ENCODE data around the gene SLC4A7.
A peak's percentile ranks its signal among the peaks of the same experiment; 100 is the strongest.
"Not testable (repeated sequence)": the region's sequence is repeated elsewhere in the genome, so short reads cannot be mapped to it uniquely, and the experiment has no call there.

The SLC4A7 gene

DNA sequence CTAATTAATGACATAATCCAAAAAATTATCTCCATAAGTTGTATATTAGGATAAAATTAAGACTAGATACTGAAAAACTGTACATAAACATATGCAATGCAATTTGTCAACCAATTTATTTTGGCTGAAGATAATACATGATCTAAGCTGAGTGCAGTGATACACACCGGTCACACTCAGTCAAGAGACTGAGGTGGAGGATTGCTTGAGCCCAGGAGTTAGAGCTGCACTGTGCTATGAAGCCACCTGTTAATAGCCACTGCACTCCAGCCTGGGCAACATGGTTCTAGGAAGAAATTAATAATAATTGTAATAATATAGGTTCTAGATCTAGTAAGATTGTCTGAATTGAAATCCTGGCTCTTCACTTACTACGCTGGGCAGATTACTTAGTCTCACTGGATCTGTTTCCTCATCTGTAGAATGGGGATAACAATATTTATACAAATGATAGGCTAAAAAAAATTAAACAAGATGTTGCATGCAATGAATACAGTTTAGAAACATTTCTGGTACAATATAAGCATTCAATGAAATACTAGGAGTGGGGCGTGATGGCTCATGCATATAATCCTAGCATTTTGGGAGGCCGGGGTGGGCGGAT, 15.8 kb downstream of the SLC4A7 start:
- Mint-ChIP-seq H3K27me3 (no peaks in the 10 kb centered on the region), H3K27ac (no peak overlapping the region), H3K9me3 (no peaks in the 10 kb centered on the region), H3K4me3 (no peak overlapping the region), H3K36me3 (ENCODE audit: low read depth) (peaks cover 27% of the 10 kb centered on the region), H3K4me1 (ENCODE audit: low read depth) (peaks cover 10% of the 10 kb centered on the region)
- intact Hi-C loops (cut with micrococcal nuclease): loop anchor here (10.0 kb wide), 1 partner anchor 334 kb away; no protein-coding TSS in a partner anchor

DNA sequence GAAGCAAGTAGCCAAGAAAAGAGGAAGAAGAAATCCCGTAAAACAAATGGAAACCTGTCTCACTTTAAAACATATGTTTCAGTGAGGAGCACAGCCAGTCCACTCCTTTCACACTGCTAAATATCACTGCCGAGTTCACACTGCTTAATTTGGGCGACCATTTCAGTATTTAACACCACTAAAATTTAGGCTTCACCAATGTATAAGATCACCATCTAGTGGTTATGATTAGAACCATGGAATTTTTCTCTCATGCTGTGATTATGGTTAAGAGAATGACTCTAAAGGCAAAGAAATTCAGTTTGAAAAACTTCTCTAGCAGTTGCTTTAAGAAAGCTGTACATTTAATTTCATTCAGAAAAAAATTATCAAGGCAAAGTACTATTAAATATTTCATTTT, 16.6 kb downstream of the SLC4A7 start:
- H3K9me3 Mint-ChIP-seq: no peaks in the 10 kb centered on the region
- peaks cover 10% of the 10 kb centered on the region for H3K4me1 Mint-ChIP-seq (ENCODE audit: low read depth)
- no peaks in the 10 kb centered on the region for H3K27me3 Mint-ChIP-seq
- no peak overlapping the region for H3K4me3 Mint-ChIP-seq
- no peak overlapping the region for H3K27ac Mint-ChIP-seq
- peaks cover 27% of the 10 kb centered on the region for H3K36me3 Mint-ChIP-seq (ENCODE audit: low read depth)
- intact Hi-C loops (cut with micrococcal nuclease): loop anchor here (10.0 kb wide), 1 partner anchor 333 kb away; no protein-coding TSS in a partner anchor

DNA sequence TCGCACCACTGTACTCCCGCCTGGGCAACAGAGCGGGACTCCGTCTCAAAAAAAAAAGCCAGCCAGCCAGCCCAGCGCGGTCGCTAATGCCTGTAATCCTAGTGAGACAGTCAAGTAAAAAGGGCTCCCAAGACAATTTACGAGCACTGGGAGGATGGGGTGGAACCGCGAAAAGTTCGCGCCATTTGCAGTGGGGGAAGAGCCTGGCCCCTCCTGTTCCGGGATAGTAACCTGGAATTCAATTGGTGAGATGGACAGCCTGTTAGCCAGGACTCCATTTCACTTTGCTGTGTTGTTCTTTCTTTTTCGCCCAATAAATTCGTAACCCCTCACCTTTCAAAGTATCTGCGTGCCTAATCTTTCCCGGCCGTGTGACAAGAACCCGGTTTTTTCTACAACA, 19.5 kb downstream of the SLC4A7 start:
- no peaks in the 10 kb centered on the region for H3K9me3 Mint-ChIP-seq
- H3K36me3 Mint-ChIP-seq (ENCODE audit: low read depth): peaks cover 42% of the 10 kb centered on the region
- intact Hi-C loops (cut with micrococcal nuclease): loop anchor here (10.0 kb wide), 1 partner anchor 330 kb away; no protein-coding TSS in a partner anchor
- H3K27ac Mint-ChIP-seq: no peak overlapping the region
- no peaks in the 10 kb centered on the region for H3K27me3 Mint-ChIP-seq
- H3K4me1 Mint-ChIP-seq (ENCODE audit: low read depth): no peaks in the 10 kb centered on the region
- H3K4me3 Mint-ChIP-seq: no peak overlapping the region

DNA sequence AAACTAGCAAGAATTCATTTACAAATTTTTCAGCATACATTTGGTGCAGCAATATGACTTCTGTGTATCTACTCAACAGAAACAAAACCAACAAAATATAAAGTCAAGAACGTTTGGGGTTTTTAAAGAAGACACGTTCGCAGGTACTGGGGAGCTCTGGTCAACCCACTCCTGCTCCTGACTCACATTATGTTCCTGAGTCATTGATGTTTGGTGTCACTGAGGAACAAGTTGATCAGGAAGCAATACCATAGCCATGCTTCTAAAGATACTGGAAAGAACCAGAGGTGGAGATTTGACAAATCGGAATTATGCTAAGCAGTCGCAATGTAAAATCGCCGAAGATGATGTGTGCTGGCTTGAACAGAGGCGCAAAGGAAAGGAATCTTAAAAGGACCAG, 22.0 kb downstream of the SLC4A7 start:
- Mint-ChIP-seq H3K4me1 (ENCODE audit: low read depth) (no peaks in the 10 kb centered on the region), H3K9me3 (no peaks in the 10 kb centered on the region), H3K36me3 (ENCODE audit: low read depth) (peaks cover 49% of the 10 kb centered on the region), H3K27me3 (no peaks in the 10 kb centered on the region), H3K27ac (no peak overlapping the region), H3K4me3 (no peak overlapping the region)
- intact Hi-C loops (cut with micrococcal nuclease): loop anchor here (10.0 kb wide), 1 partner anchor 327 kb away; no protein-coding TSS in a partner anchor

DNA sequence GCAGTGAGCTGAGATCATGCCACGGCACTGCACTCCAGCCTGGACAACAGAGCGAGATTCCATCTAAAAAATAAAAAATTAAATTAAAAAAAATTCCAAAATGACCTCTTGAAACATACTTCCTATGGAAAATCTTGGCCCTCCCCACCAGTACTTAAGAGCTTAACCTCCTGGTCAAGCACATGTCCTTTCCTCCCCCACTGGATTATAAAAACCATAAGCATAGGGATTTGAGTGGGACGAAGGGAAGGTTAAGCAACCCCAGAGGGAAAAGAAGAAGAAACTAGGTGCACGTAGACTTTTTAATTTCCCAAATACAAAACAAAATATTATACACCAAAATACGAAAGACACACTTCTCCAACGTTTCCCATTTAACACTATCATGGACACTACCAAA, 25.3 kb downstream of the SLC4A7 start:
- intact Hi-C loops (cut with micrococcal nuclease): no loop called here
- Mint-ChIP-seq H3K4me3 (no peak overlapping the region), H3K27ac (no peak overlapping the region), H3K9me3 (no peaks in the 10 kb centered on the region), H3K4me1 (ENCODE audit: low read depth) (no peaks in the 10 kb centered on the region), H3K36me3 (ENCODE audit: low read depth) (peaks cover 37% of the 10 kb centered on the region), H3K27me3 (no peaks in the 10 kb centered on the region)

DNA sequence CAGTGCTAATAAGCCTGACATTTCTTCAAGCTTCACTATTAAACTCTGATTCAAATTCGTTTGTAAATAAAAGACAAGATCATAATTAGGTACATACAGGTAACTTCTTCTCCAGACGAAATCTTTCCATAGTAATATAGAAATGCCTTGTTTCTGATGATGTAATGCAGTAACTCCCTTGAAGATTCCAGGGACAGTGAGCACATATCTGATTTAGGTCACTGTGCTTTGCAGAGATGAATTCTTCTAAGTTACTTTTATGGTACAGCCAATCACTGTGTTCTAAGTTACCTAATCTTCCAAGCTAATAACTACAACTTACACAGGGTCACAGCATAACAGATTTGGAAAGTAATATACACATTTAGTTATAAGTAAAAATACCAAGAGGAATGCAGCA, 27.6 kb downstream of the SLC4A7 start:
- intact Hi-C loops (cut with micrococcal nuclease): no loop called here
- H3K4me3 Mint-ChIP-seq: no peak overlapping the region
- peaks cover under 1% of the 10 kb centered on the region for H3K4me1 Mint-ChIP-seq (ENCODE audit: low read depth)
- no peaks in the 10 kb centered on the region for H3K9me3 Mint-ChIP-seq
- peaks cover 19% of the 10 kb centered on the region for H3K36me3 Mint-ChIP-seq (ENCODE audit: low read depth)
- H3K27ac Mint-ChIP-seq: no peak overlapping the region
- no peaks in the 10 kb centered on the region for H3K27me3 Mint-ChIP-seq

DNA sequence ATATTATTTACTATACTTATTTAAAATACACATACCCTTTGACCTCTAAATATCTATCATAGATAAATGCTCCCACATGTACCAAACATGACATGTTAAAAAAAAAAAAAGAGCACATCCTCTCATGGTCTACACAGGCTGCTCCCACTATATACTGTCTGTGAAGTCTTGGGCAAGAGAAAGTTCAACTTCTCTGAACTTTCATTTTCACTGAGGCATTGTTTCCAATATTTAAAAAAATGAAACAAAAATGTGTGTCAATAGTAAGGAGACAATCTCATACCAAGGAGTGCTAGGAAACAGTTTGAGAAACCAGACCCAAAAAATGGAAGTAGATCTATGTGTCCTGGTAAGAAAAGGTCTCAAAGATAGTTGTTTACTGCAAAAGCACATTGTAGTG, 29.3 kb downstream of the SLC4A7 start:
- Mint-ChIP-seq H3K9me3 (no peaks in the 10 kb centered on the region), H3K4me1 (ENCODE audit: low read depth) (peaks cover 5% of the 10 kb centered on the region), H3K36me3 (ENCODE audit: low read depth) (peaks cover 13% of the 10 kb centered on the region), H3K27ac (no peak overlapping the region), H3K27me3 (no peaks in the 10 kb centered on the region), H3K4me3 (no peak overlapping the region)
- intact Hi-C loops (cut with micrococcal nuclease): no loop called here

DNA sequence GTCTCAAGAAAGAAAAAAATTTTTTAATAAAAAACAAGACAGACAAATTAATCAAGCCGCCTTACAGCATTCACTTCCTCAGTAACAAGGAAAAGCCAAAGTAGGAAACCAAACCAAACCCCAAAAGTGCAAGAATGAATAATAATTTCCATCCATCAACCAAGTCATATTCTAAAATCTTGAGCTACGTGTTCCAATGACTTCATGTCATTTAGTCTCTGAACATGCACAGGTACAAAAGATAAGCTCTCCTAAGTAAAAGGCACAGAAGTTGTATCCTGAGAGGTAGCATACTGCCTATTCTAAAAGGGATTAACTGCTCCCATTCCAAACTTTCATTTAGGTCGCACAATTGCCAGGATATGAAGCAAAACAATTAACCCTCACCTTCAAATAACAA, 29.7 kb downstream of the SLC4A7 start:
- no peaks in the 10 kb centered on the region for H3K9me3 Mint-ChIP-seq
- no peaks in the 10 kb centered on the region for H3K27me3 Mint-ChIP-seq
- H3K4me3 Mint-ChIP-seq: no peak overlapping the region
- intact Hi-C loops (cut with micrococcal nuclease): no loop called here
- H3K36me3 Mint-ChIP-seq (ENCODE audit: low read depth): peaks cover 13% of the 10 kb centered on the region
- peaks cover 5% of the 10 kb centered on the region for H3K4me1 Mint-ChIP-seq (ENCODE audit: low read depth)
- H3K27ac Mint-ChIP-seq: no peak overlapping the region

DNA sequence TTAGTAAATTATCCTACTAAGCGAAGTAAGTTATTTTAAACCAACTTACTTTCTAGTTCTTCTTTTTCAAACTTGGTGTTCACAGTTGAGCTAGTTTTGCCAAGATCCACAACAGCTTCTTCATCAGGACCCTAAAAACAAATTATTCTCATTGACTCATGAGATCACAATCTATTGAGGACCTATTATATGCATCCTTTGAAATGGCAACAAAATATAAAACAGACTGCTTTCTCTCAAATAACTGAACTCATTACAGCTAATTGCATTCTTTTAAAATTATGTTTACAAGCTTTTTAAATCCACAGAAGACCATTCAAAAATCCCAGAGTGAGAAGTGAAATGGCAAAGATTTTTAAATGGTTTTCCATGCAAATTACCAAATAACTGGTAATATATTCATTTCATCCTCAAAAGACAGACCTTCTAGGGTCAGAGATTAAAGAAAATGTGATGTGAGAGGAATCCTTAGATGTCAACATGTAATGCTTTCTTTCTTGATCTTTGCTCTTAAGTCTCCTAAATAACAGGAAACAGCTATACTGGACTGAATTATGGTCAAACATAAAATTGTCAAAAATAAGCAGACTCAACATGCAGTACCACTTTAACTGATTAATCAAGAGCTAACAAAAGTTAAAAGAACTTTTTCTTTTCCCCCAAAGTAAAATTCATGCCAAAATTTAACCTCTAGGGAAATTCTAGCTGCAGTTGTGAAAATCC, 31.7 kb downstream of the SLC4A7 start:
- H3K27ac Mint-ChIP-seq: no peak overlapping the region
- peaks cover 5% of the 10 kb centered on the region for H3K4me1 Mint-ChIP-seq (ENCODE audit: low read depth)
- H3K4me3 Mint-ChIP-seq: no peak overlapping the region
- peaks cover 23% of the 10 kb centered on the region for H3K36me3 Mint-ChIP-seq (ENCODE audit: low read depth)
- intact Hi-C loops (cut with micrococcal nuclease): no loop called here
- no peaks in the 10 kb centered on the region for H3K9me3 Mint-ChIP-seq
- no peaks in the 10 kb centered on the region for H3K27me3 Mint-ChIP-seq

DNA sequence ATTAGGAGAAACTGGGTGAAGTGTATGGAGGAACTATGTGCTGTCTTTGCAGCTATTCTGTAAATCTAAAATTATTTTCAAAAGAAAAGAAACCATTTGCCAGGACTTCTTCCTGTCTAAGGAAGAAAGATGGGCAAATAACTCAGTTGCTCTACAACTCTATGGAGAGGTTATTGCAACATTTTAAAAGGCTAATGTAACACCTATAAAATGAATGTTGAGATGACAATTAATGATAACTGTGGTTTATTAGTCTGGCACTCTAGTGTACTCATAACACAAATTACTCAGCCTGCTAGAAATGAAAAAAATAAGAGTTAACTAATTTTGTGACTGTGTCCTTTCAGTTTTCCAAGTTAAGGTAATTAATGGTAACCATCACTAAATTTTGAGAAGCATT, 32.3 kb downstream of the SLC4A7 start:
- Mint-ChIP-seq H3K36me3 (ENCODE audit: low read depth) (peaks cover 29% of the 10 kb centered on the region), H3K4me1 (ENCODE audit: low read depth) (peaks cover 5% of the 10 kb centered on the region), H3K27me3 (no peaks in the 10 kb centered on the region), H3K9me3 (no peaks in the 10 kb centered on the region), H3K4me3 (no peak overlapping the region), H3K27ac (no peak overlapping the region)
- intact Hi-C loops (cut with micrococcal nuclease): no loop called here

DNA sequence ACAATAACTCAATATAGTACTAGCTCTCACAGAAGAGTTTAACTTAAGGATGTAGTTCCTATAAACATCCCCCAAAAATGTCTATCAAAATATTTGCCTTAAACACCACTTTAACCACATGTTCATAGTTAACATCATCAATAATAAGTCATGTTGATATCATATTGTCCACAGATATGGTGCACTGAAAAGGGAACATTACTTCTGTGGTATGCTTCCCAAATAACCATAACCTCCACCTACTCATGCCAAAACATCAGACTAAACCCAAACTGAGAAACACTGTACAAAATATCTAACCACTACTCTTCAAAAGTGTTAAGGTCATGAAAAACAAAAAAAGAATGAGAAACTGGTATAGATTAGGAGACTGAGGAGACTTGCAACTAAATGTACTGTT, 32.9 kb downstream of the SLC4A7 start:
- Mint-ChIP-seq H3K4me3 (no peak overlapping the region), H3K9me3 (no peaks in the 10 kb centered on the region), H3K4me1 (ENCODE audit: low read depth) (peaks cover 5% of the 10 kb centered on the region), H3K27me3 (no peaks in the 10 kb centered on the region), H3K36me3 (ENCODE audit: low read depth) (peaks cover 33% of the 10 kb centered on the region), H3K27ac (no peak overlapping the region)
- intact Hi-C loops (cut with micrococcal nuclease): no loop called here

DNA sequence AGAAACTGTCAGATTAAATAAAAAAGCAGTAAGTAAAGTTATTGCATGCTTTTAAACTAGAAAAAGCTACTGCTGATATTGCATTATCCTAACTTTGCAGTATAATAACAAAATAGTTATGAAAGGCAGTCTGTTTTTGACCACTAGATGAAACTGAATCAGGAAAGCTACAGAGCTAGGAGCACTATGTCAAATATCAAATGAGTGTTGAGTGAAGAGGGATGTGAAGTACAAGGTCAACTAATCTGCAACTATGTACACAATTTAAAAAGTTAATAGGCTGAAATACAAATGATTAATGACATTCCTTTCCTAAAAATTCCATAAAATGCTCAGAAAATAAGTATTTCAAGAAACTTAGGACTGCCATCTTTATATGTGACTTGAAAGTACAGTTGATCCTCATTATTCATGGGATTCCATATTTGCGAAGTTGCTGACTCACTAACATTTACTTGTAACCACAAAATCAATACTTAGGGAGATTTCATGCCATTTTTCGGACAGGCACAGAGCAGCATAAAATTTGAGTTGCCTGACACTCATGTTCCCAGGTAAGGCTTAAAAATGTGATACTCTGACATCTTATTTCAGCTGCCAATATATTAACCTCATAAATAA, 34.5 kb downstream of the SLC4A7 start:
- Mint-ChIP-seq H3K27me3 (no peaks in the 10 kb centered on the region), H3K36me3 (ENCODE audit: low read depth) (peaks cover 43% of the 10 kb centered on the region), H3K4me3 (no peak overlapping the region), H3K9me3 (no peaks in the 10 kb centered on the region), H3K27ac (no peak overlapping the region), H3K4me1 (ENCODE audit: low read depth) (peaks cover 5% of the 10 kb centered on the region)
- intact Hi-C loops (cut with micrococcal nuclease): no loop called here

DNA sequence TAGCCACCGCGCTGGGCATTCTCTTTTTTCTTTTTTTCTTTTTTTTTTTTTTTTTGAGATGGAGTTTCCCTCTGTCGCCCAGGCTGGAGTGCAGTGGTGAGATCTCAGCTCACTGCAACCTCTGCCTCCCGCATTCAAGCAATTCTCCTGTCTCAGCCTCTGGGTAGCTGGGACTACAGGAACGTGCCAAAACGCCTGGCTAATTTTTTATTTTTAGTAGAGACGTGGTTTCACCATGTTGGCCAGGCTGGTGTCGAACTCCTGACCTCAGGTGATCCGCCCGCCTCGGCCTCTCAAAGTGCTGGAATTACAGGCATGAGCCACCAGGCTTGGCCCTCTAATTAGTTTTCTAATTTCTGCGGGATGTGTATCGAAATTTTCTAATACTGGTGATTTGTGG, 41.2 kb downstream of the SLC4A7 start:
- H3K27me3 Mint-ChIP-seq; H3K4me1 Mint-ChIP-seq (ENCODE audit: low read depth); H3K4me3 Mint-ChIP-seq; intact Hi-C loops (cut with micrococcal nuclease): not testable (repeated sequence)
- peaks cover 20% of the 10 kb centered on the region for H3K9me3 Mint-ChIP-seq
- H3K27ac Mint-ChIP-seq: peak overlapping the region; percentile 37
- peaks cover 87% of the 10 kb centered on the region for H3K36me3 Mint-ChIP-seq (ENCODE audit: low read depth)

DNA sequence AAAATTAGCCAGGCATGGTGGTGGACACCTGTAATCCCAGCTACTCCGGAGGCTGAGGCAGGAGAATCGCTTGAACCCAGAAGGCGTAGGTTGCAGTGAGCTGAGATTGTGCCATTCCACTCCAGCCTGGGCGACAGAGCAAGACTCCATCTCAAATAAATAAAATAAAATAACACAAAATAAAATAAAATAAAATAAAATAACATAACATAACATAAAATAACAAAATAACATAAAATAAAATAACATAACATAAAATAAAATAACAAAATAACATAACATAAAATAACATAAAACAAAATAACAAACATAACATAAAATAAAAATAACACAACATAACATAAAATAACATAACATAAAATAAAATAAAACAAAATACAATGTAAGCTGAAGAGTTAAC, 45.8 kb downstream of the SLC4A7 start:
- H3K27me3 Mint-ChIP-seq; intact Hi-C loops (cut with micrococcal nuclease); H3K4me1 Mint-ChIP-seq (ENCODE audit: low read depth); H3K4me3 Mint-ChIP-seq; H3K27ac Mint-ChIP-seq: not testable (repeated sequence)
- Mint-ChIP-seq H3K36me3 (ENCODE audit: low read depth) (peaks cover 91% of the 10 kb centered on the region), H3K9me3 (peaks cover 20% of the 10 kb centered on the region)

All from dendritic cell treated with granulocyte-macrophage colony-stimulating factor and Interleukin-4, amounts not matched to agents 40 ng/mL and 50 ng/mL, for 4 days (primary cell).